HG03045 (cell line): ENCODE data around the gene SYPL2.

Experiments
- ATAC-seq: cut with Tn5 transposase; IDR thresholded peaks from one replicate; pipeline ENCODE4 v1.9.1; 2021; ENCODE audit warnings: mild to moderate bottlenecking, moderate library complexity; ENCODE audit not compliant: unreplicated experiment

SYPL2 gene

GRCh38 chr1:109509176-109510134 is 43.1 kb downstream of the SYPL2 start, which contains the start of gene AMIGO1:
Gene AMIGO1, minus strand, starts transcription at chr1:109509727. Its CDS starts 815 bp downstream, at chr1:109508912.
- ATAC-seq, result no peak

- ATAC-seq, result no peak
Observed at GRCh38 chr1:109513110-109513710, 46.9 kb downstream of the SYPL2 start.

DNA sequence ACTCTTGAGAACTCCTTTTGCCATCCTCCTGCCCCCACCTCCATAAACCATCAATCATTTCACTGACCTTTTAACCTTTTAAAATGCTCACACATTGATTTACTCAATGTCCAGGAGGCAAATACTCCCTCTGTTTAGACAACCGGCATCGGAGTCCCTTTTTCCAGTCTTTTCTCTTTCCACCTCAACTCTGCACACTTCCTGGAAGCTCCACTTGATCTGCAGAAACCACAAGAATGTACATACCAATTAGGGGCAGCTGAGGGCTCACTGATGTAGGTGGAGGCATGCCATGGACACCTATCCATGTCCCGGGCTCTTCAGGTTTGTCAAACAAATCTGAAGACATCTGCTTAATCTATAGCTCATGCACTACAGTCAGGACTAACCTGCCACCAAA is 48.5 kb downstream of the SYPL2 start:
- no peak for ATAC-seq

GRCh38 chr1:109516872-109517271 is 50.5 kb downstream of the SYPL2 start:
- no peak for ATAC-seq

DNA sequence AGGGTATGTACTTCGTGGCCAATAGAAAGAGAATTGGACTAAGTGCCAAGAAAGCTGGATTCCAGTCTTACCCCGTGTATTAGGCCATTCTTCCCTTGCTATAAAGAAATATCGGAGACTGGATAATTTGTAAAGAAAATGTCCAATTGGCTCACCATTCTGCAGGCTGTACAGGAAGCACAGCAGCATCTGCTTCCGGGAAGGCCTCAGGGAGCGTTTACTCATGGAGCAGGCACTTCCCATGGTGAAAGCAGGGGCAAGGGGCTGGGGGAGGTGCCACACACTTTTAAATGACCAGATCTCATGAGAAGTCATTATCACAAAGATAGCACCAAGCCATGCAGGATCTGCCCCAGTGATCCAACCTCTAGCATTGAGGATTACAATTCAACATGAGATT is 51.0 kb downstream of the SYPL2 start:
- no peak for ATAC-seq

- no peak for ATAC-seq
Observed at GRCh38 chr1:109521002-109521951, 54.9 kb downstream of the SYPL2 start.

DNA sequence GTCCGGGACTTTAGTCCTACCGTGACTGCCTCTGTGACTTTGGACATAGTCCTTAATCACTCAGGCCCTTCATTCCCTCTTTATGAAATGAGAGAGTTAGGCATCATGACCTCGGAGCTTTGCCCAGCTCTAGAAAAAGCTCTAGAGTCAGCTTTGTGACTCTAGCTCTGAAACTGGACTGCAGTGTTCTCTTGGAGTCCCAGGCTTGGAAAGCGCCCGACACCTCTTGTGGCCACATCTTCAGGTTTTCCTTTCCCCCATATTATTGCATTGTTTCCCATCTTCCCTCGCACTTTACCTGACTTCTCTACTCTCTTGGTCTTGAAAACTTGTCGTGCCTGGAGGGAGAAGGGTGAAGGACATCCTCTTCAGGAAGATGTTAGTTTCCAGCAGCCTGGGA is 55.7 kb downstream of the SYPL2 start:
- no peak for ATAC-seq

- ATAC-seq, result no peak
Observed at GRCh38 chr1:109523706-109524105, 57.4 kb downstream of the SYPL2 start.

- peak; percentile 52 for ATAC-seq
Observed at GRCh38 chr1:109527098-109527811, 60.9 kb downstream of the SYPL2 start.

DNA sequence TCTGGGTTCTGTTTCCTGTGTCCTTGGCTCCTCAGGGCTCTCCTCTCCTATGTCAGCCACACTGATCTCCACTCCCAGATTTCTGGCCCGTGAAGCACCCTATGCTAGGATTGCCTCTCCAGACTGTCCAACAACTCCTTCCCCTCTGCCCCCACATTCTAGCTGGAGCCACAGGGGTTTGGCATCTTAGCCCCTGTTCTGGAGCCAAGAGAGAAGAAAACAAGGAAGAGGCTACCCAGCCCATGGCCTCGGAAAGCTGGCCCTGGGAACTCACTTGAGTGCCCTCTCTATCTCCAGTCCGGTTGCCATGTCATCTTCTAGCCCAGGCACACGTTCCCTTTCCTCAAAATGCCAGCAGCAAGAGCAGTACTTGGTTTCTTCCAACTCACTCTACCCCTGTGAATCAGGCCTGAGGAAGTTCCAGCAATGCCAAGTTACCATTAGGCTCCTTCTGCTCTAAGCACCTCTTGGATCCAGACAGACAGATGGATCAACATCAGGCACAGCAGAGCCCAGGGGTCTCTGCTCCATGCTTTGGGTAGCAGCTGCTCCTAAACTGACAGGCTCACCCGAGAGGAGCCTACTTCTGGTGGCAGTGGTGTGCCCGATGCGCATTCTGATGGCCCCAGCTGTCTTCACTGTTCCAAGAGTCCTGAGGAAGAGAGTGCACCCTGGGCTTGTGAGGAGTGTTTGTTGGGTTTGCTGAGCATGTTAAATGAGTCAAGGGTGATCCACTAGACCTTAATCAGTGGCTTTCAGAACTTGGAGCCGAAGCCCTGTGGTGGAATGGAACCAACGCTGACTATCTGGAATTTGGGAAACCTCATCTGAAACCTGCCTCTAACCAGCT is 61.7 kb downstream of the SYPL2 start:
- ATAC-seq, result no peak

- ATAC-seq, result no peak
Observed at GRCh38 chr1:109528712-109529111, 62.4 kb downstream of the SYPL2 start.

GRCh38 chr1:109529881-109530456 is 63.6 kb downstream of the SYPL2 start:
- ATAC-seq, result no peak

DNA sequence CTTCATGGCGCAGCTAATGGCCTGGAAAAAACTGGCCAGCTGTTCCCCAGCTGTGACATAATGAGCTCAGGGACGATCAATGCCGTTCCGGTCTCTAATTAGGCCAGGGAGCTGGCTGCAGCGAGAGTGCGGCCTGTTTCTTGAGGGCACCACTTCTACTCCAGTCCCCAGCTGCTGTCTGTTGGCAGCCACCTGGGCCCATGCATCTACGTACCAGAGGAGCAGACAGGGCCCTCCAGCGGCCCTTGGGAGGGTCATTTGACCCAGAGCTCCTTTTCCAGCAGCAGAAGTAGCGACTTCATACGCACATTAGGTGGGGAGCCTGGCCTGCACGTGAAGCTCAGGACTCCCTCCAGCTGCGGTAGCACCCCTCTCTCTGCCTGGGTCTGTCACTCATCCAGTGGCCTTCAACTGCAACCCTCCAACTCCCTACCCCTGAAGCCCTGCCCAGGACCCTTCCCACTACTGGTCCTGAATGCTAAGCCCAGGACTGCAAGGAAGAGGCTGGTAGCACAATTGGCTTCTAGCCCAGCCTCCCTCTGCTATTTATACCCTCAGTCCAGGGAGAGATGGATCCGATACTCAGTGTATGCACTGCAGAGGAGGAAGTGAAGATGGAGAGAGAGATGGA is 64.2 kb downstream of the SYPL2 start:
- no peak for ATAC-seq

DNA sequence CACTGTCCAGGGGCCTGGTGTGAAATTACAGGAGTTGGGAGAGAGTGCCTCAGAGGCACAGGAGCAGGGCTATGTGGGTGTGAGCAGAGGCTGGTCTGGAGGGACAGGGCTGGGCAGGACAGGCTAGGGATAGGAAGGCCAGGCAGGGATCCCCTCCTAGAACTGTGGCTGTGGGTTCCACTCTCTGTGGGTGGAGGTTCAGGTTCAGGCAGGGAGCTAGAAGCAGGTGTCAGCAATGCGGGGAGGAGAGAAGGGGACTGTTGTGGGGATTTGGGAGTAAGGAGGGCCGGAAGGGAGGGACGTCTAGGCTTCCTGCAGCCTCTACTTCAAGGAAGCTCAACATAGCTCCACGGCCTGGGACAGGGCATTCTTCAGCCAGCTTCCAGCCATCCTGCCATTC is 65.0 kb downstream of the SYPL2 start:
- ATAC-seq, result no peak
